Lower leg skin (tissue), 4 donors: Measurements from ENCODE around the gene BHLHE23. TPM values are rescaled to one million over a fixed set of nuclear protein-coding genes. Genes with fewer than 3 reads are reported as not detected.

Source experiments
- DNase-seq, 2 donors: peaks; one replicate each; pipeline ENCODE4 v3.0.0-alpha.2; 2019; ENCODE audit warnings: low spot score in 2 of 2
- H3K4me3 ChIP-seq: fragments of 200-600 bp; sonication (generic); 2 replicates; pipeline ENCODE4 v1.5.1; 2017; ENCODE audit warnings: mild to moderate bottlenecking, low read depth; ENCODE audit not compliant: poor library complexity, severe bottlenecking
- CTCF ChIP-seq, 3 donors: fragments of 450-650 bp; IDR thresholded peaks; one replicate each; pipeline ENCODE4 v1.5.1; 2016; ENCODE audit warnings: antibody characterized with exemption in 3 of 3, mild to moderate bottlenecking in 3 of 3, moderate library complexity in 2 of 3
- POLR2A ChIP-seq, 2 donors: fragments of 450-650 bp; IDR thresholded peaks; one replicate each; pipeline ENCODE4 v1.6.1; 2016 to 2017; ENCODE audit warnings: antibody characterized with exemption in 2 of 2, mild to moderate bottlenecking in 1 of 2, moderate library complexity in 1 of 2
- WGBS, 2 donors: methylation state at CpG; one replicate each; pipeline ENCODE4 v1.1.5; 2018; 5-methylcytosine and 5-hydroxymethylcytosine counted together
- intact Hi-C: fragments of 100-400 bp; cut with DNase I; formaldehyde crosslinking; loops from one replicate; pipeline ENCODE4 v1.15.0; 2023; ENCODE audit warnings: low total_unique reads
- total RNA-seq, 4 donors: library from RNA; depleted of rRNA; stranded (reverse); fragments of >200 nt; gene quantifications; one replicate each; pipeline ENCODE4 v1.1.0, GENCODE V29; 2016

The BHLHE23 gene
- total RNA-seq, result under 1 TPM in 1 of 4 donors, not detected in 3; 0.23 TPM

- WGBS, 2 donors, result 1% methylated on average over 76 of the region's 110 CpGs; no CpG with 5 or more reads in 1 of the 2 donors
- DNase-seq, result no peak
- TF ChIP-seq CTCF (IDR thresholded peaks at IDR 0.05), result no peak
- no peak for TF ChIP-seq POLR2A (IDR thresholded peaks at IDR 0.05)
- no peak within 1 kb of the TSS for H3K4me3 ChIP-seq
- intact Hi-C loops, result loop anchor here (10.0 kb wide), 1 partner anchor 132 kb away; no protein-coding TSS in a partner anchor
These were observed at the start of gene BHLHE23 for GRCh38 chr20:63006540-63007359. BHLHE23 (minus strand) TSS chr20:63006964; CDS start chr20:63006774, 190 bp downstream.

GRCh38 chr20:63055575-63056235 lies 48.9 kb upstream of the BHLHE23 start:
- WGBS, 2 donors, result 43 to 54% methylated on average over 7 to 15 of the region's 15 CpGs
- peak in 1 of 2 donors; percentile 83 for DNase-seq
- TF ChIP-seq POLR2A (IDR thresholded peaks at IDR 0.05) (no peak), CTCF (IDR thresholded peaks at IDR 0.05) (no peak)
- intact Hi-C loops, result no loop called here
- no peak overlapping the region for H3K4me3 ChIP-seq

GRCh38 chr20:63054681-63055240 lies 48.0 kb upstream of the BHLHE23 start:
- intact Hi-C loops, result no loop called here
- WGBS, 2 donors, result 79 to 81% methylated on average over 11 of the region's 11 CpGs
- DNase-seq, result peak in 1 of 2 donors; percentile 59
- H3K4me3 ChIP-seq, result no peak overlapping the region
- TF ChIP-seq POLR2A (IDR thresholded peaks at IDR 0.05) (no peak), CTCF (IDR thresholded peaks at IDR 0.05) (no peak)

- DNase-seq, result peak in 1 of 2 donors; percentile 66
- intact Hi-C loops, result no loop called here
- WGBS, 2 donors, result 84 to 85% methylated on average over 12 of the region's 12 CpGs
- no peak overlapping the region for H3K4me3 ChIP-seq
- TF ChIP-seq CTCF (IDR thresholded peaks at IDR 0.05) (no peak), POLR2A (IDR thresholded peaks at IDR 0.05) (no peak)
These were observed 47.3 kb upstream of the BHLHE23 start for GRCh38 chr20:63054103-63054474.

DNA sequence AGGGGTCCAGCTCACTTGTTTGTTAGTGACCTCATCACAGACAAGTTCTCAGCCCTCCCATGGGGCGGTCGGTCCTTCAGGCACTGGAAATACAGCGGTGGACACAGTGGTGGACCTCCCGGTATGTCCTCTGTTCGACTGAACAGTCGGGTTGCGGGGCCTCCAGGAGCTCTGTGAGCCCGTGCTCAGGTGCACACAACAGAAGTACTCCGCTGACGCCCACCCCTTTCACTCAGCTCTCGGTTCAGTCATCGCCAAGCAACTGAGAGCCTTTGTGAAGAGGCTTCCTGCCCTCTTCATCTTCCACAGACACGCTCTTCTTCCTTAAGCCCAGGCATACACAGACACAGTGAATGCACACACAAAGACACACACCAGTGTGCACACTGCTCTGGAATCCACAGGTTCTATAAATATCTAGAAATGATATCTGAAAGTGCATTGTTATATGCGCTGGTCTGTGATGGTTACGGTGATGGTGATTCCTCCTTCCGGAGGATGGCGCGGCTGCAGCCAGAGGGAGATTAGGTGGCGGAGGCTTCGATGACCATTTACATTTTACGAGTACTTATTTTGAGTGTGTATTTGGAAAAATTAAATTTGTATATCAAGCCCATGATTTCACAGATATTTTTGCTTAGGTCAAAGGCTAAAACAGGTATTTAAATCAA lies 46.8 kb upstream of the BHLHE23 start:
- intact Hi-C loops, result no loop called here
- TF ChIP-seq CTCF (IDR thresholded peaks at IDR 0.05) (no peak), POLR2A (IDR thresholded peaks at IDR 0.05) (no peak)
- H3K4me3 ChIP-seq, result no peak overlapping the region
- WGBS, 2 donors, result 81 to 82% methylated on average over 21 of the region's 21 CpGs
- DNase-seq, result peak in 1 of 2 donors; percentile 54
